Measurements from ENCODE around the gene NELL1. TPM values are rescaled to one million over a fixed set of nuclear protein-coding genes. Genes with fewer than 3 reads are reported as not detected.

Gene NELL1
- total RNA-seq, 2 donors from 2014 or later, result not detected

DNA sequence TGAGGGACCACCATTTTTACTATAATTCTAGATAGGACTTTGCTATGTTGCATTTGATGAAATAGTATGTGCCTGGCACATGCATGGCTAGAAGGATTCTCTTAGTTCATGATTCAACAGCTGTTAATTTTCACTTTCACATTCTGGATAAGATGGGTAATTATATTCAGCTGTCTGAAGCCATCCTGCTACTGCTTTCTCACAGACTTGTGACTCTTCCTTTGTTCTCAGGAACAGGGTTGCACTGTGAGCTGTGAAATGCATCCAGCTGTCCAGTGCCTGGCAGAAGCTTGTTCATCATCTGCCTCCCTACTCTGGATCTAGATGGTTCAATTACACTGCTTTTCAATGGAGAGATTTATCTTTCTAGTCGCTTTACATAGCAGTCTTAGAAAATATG lies 913.4 kb downstream of the NELL1 start:
- no peak for DNase-seq
- TF ChIP-seq, protein P1, sequence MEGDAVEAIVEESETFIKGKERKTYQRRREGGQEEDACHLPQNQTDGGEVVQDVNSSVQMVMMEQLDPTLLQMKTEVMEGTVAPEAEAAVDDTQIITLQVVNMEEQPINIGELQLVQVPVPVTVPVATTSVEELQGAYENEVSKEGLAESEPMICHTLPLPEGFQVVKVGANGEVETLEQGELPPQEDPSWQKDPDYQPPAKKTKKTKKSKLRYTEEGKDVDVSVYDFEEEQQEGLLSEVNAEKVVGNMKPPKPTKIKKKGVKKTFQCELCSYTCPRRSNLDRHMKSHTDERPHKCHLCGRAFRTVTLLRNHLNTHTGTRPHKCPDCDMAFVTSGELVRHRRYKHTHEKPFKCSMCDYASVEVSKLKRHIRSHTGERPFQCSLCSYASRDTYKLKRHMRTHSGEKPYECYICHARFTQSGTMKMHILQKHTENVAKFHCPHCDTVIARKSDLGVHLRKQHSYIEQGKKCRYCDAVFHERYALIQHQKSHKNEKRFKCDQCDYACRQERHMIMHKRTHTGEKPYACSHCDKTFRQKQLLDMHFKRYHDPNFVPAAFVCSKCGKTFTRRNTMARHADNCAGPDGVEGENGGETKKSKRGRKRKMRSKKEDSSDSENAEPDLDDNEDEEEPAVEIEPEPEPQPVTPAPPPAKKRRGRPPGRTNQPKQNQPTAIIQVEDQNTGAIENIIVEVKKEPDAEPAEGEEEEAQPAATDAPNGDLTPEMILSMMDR (IDR thresholded peaks at IDR 0.05), result no peak
- TF ChIP-seq POLR2A (IDR thresholded peaks at IDR 0.05), result no peak
- Histone ChIP-seq H3K4me1 (no peaks in the 10 kb centered on the region), H3K27ac (no peak overlapping the region), H3K9me3 (no peaks in the 10 kb centered on the region), H3K4me3 (no peak overlapping the region), H3K27me3 (no peaks in the 10 kb centered on the region), H3K36me3 (replicated peaks in 1 of 2; ENCODE audit: insufficient read depth in 1 of 2, low read depth in 2 of 2) (no peaks in the 10 kb centered on the region)
- intact Hi-C loops (cut with DNase I), result no loop called here
- 69 to 77% methylated on average over 1 of the region's 1 CpG for WGBS, 2 donors
- no peak for ATAC-seq

DNA sequence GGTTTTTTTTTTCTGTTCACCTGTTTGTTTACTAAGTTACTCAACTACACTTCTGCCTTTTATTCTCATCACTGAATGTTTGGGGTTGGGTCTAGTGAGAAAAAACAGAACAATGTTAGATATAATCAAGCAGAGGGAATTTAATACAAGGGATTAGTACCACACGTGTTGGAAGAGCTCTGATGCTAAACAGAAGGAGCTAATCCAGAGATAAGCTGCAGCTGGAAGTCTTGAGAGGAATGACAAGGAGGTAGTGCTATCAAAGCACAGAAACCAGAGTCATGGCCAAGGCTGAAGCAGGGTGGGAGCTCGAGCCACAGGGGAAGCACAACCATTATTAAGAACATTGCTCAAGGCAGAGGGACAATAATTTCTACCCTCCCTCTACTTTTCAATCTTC lies 919.4 kb downstream of the NELL1 start:
- DNase-seq (no peak), ATAC-seq (no peak)
- TF ChIP-seq, protein P1 (IDR thresholded peaks at IDR 0.05), result no peak
- no peak for TF ChIP-seq POLR2A (IDR thresholded peaks at IDR 0.05)
- Histone ChIP-seq H3K4me1 (no peaks in the 10 kb centered on the region), H3K27me3 (no peaks in the 10 kb centered on the region), H3K9me3 (no peaks in the 10 kb centered on the region), H3K4me3 (no peak overlapping the region), H3K27ac (no peak overlapping the region), H3K36me3 (replicated peaks in 1 of 2; ENCODE audit: insufficient read depth in 1 of 2, low read depth in 2 of 2) (no peaks in the 10 kb centered on the region)
- intact Hi-C loops (cut with DNase I), result no loop called here
- WGBS, 2 donors, result 26 to 35% methylated on average over 2 of the region's 2 CpGs

DNA sequence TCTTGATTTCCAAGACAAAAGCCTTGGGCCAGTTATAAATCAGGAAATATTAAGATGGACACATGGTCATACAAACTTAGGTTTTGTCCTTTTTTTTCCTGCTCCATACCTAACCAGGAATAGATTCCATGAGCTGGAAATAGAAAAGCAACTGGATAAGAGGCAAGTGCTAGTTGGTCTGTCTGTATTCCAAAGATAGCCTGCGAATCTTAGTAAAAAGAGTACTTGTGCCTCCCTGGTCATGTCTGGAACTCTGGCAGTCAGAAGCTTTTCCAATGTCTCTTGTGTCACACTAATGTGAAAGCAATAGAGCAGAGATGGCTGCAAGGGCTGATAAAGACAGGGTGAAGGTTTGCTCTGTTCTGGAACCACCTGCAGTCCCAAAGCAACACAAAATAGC lies 933.3 kb downstream of the NELL1 start:
- no peaks in the 10 kb centered on the region for H3K36me3 ChIP-seq (replicated peaks in 1 of 2; ENCODE audit: insufficient read depth in 1 of 2, low read depth in 2 of 2)
- H3K4me3 ChIP-seq, result no peak overlapping the region
- intact Hi-C loops (cut with DNase I), result no loop called here
- H3K4me1 ChIP-seq, result no peaks in the 10 kb centered on the region
- 61 to 70% methylated on average over 1 of the region's 1 CpG for WGBS, 2 donors
- H3K27ac ChIP-seq, result no peak overlapping the region
- DNase-seq, result no peak
- H3K9me3 ChIP-seq, result peaks cover 0 to 3% (median 0%) of the 10 kb centered on the region in 3 donors
- H3K27me3 ChIP-seq, result no peaks in the 10 kb centered on the region
- TF ChIP-seq POLR2A (IDR thresholded peaks at IDR 0.05), result no peak
- TF ChIP-seq, protein P1 (IDR thresholded peaks at IDR 0.05), result no peak
- ATAC-seq, result no peak

DNA sequence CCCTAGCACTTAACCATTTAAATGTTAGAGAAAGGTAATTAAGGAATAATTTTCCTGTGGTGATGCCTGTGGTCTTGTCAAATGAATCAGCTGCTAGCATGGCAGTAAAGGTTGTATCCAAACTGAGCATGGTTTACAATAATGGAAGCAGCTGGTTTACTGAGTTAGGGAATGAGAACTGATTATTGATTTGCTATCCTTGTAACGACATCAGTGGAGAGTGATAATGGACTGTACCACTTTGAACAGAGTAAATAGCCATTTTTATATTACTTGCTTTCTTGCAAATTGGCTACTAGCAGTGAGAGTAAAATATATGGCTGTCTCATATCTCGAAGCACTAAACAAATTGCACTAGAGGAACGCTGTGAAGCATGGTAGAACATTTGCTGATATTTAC lies 934.5 kb downstream of the NELL1 start:
- Histone ChIP-seq H3K27ac (no peak overlapping the region), H3K4me3 (no peak overlapping the region), H3K27me3 (no peaks in the 10 kb centered on the region), H3K4me1 (no peaks in the 10 kb centered on the region), H3K9me3 (peaks cover 0 to 3% (median 0%) of the 10 kb centered on the region in 3 donors), H3K36me3 (replicated peaks in 1 of 2; ENCODE audit: insufficient read depth in 1 of 2, low read depth in 2 of 2) (no peaks in the 10 kb centered on the region)
- ATAC-seq (no peak), DNase-seq (no peak)
- intact Hi-C loops (cut with DNase I), result no loop called here
- WGBS, 2 donors, result 20 to 34% methylated on average over 3 of the region's 3 CpGs
- TF ChIP-seq POLR2A (IDR thresholded peaks at IDR 0.05), result no peak
- TF ChIP-seq, protein P1 (IDR thresholded peaks at IDR 0.05), result no peak

DNA sequence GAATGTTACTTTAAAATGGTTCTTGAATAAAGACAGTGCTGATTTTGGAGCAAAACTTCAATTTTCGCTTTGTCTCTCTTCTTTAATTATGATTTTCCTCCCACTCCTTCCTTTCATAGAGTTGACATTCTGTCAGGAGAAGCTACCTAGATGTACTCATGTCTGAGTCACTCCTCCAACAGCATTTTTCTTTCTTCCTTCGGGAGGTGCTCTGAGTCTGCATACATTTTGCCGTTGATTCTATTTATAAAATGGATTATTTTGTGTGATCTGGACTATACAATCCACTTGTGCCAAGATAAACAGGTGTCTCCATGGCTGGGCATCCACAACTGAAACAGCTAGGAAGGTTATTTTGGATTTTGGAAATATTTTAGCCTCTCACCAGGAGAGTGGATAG lies 935.2 kb downstream of the NELL1 start:
- 57 to 61% methylated on average over 3 of the region's 3 CpGs for WGBS, 2 donors
- intact Hi-C loops (cut with DNase I), result no loop called here
- Histone ChIP-seq H3K36me3 (replicated peaks in 1 of 2; ENCODE audit: insufficient read depth in 1 of 2, low read depth in 2 of 2) (no peaks in the 10 kb centered on the region), H3K9me3 (peaks cover 0 to 3% (median 0%) of the 10 kb centered on the region in 3 donors), H3K27me3 (no peaks in the 10 kb centered on the region), H3K4me1 (no peaks in the 10 kb centered on the region), H3K27ac (no peak overlapping the region), H3K4me3 (no peak overlapping the region)
- ATAC-seq (no peak), DNase-seq (no peak)
- no peak for TF ChIP-seq POLR2A (IDR thresholded peaks at IDR 0.05)
- TF ChIP-seq, protein P1 (IDR thresholded peaks at IDR 0.05), result no peak

Data from body of pancreas (tissue), 4 donors.